A549 (cell line): ENCODE measurements around the gene LSM12.
"Not testable (repeated sequence)": the region's sequence is repeated elsewhere in the genome, so short reads cannot be mapped to it uniquely, and the experiment has no call there.

Experiments used
- BHLHE40 ChIP-seq: IDR thresholded peaks from 2 replicates; pipeline ENCODE4 v1.6.1; 2012; ENCODE audit warnings: low read depth, low read length, inconsistent platforms
- CTCF ChIP-seq: fragments of >200 bp; sonication (Bioruptor Twin); formaldehyde crosslinking; IDR thresholded peaks from 3 replicates; pipeline ENCODE4 v1.5.1; 2016
- EP300 ChIP-seq, 2 experiments: fragments of >200 bp; sonication (Bioruptor Twin); formaldehyde crosslinking; IDR thresholded peaks; 2 replicates in 1 of 2; 3 replicates in 1 of 2; pipeline ENCODE4 v1.6.1; 2016 to 2017
- HEYL ChIP-seq: fragments of 250-450 bp; sonication (Bioruptor Pico); IDR thresholded peaks from 2 replicates; pipeline ENCODE4 v1.8.0; 2021; ENCODE audit warnings: mild to moderate bottlenecking, moderate library complexity
- NFE2L2 ChIP-seq: fragments of 150-350 bp; conservative IDR thresholded peaks from 2 replicates; pipeline ENCODE4 v1.6.1; 2014; ENCODE audit warnings: low read length
- POLR2A ChIP-seq: IDR thresholded peaks from 2 replicates; pipeline ENCODE4 v1.6.1; 2012; ENCODE audit warnings: mild to moderate bottlenecking, low read length
- RAD21 ChIP-seq, 2 experiments: fragments of >200 bp in 1 of 2; sonication (Bioruptor Twin) in 1 of 2; formaldehyde crosslinking in 1 of 2; IDR thresholded peaks in 1 of 2; conservative IDR thresholded peaks in 1 of 2; 2 replicates in 1 of 2; 3 replicates in 1 of 2; pipeline ENCODE4 v1.6.1; 2012 to 2018; ENCODE audit warnings: inconsistent platforms in 1 of 2
- RFX5 ChIP-seq: fragments of 450-650 bp; IDR thresholded peaks from 2 replicates; pipeline ENCODE4 v1.7.1; 2014; ENCODE audit warnings: antibody characterized with exemption, mild to moderate bottlenecking, moderate library complexity
- ZSCAN20 ChIP-seq: fragments of 250-450 bp; sonication (Bioruptor Pico); IDR thresholded peaks from 2 replicates; pipeline ENCODE4 v1.8.0; 2022; ENCODE audit warnings: mild to moderate bottlenecking, moderate library complexity
- TF ChIP-seq, protein P1 (sequence below): fragments of >200 bp; sonication (Bioruptor Twin); formaldehyde crosslinking; IDR thresholded peaks from 2 replicates; pipeline ENCODE4 v1.6.1; 2016

GRCh38 chr17:43997180-43997579 lies 69.3 kb downstream of the LSM12 start:
- not testable (repeated sequence) for TF ChIP-seq ZSCAN20 (CRISPR knock-in tag); CTCF; POLR2A; EP300 (IDR thresholded peaks at IDR 0.05); BHLHE40; RAD21 (conservative IDR thresholded peaks at IDR 0.05 in 1 of 2, IDR thresholded peaks at IDR 0.05 in 1 of 2); RFX5; NFE2L2; HEYL (CRISPR knock-in tag)
- TF ChIP-seq, protein P1, sequence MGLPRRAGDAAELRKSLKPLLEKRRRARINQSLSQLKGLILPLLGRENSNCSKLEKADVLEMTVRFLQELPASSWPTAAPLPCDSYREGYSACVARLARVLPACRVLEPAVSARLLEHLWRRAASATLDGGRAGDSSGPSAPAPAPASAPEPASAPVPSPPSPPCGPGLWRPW, result not testable (repeated sequence)
